HG03060 (cell line): ENCODE measurements around the gene GUCY1A2.

Experiments used
- ATAC-seq: cut with Tn5 transposase; IDR thresholded peaks from one replicate; pipeline ENCODE4 v1.9.1; 2021; ENCODE audit warnings: low read depth, moderate number of reproducible peaks; ENCODE audit not compliant: unreplicated experiment

GUCY1A2 gene

GRCh38 chr11:106761745-106762144 lies 256.5 kb downstream of the GUCY1A2 start:
- no peak for ATAC-seq

DNA sequence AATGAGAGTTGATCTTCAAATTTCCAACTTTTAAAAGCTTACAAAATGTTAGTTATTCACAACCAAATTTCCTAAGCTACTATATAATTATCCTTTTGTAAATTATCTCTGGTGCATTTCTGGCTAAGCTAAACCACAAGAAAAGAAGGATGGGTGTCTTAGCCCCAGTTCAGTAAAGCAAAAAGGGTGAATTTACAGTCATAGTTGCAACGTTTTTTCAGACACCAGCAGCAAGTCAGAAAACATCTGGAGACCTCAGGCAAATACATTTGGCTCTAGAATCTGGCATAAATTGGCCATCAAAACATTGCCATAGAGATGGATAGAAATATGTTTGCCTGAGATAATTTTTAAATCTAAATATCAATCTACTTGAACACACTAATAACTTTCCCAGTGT lies 257.0 kb downstream of the GUCY1A2 start:
- ATAC-seq, result no peak

DNA sequence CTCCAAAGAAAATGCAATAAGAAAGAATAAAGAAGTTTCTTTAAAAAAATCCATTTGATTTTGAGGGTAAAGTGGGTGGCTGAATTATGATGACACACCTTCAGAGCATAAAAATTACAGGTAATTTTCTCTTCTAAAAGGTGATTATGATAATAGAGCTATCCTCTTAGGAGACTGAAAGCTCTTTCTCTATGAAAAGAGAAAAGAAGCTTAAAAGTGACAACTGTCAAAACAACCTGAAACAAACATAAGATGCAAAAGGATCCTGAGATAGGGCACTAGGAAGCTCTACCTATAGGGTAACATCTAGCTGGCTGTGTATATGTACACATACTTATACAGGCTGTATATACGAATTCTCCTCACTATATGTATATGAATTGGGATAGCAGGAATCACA lies 270.2 kb downstream of the GUCY1A2 start:
- ATAC-seq, result no peak

DNA sequence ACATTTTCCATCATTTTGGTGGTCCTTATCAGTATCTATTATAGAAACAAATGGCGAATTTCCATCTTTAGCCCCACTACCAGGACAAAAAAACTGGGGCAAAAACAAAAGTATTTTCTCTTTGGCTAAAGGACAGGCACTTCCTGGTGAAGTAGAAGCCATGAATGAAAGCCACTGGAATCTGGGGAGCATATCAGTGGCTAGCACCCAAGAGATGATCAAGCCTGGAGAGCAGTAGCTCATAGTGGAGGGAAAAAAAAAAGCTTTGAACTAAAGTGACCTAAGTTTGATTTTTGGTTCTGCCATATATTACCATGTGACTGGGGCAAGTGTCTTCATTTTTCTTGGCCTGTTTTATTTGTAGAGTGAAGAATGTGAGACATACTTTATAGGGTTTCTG lies 272.3 kb downstream of the GUCY1A2 start:
- no peak for ATAC-seq

- no peak for ATAC-seq
Observed at GRCh38 chr11:106733635-106734034, 284.6 kb downstream of the GUCY1A2 start.

DNA sequence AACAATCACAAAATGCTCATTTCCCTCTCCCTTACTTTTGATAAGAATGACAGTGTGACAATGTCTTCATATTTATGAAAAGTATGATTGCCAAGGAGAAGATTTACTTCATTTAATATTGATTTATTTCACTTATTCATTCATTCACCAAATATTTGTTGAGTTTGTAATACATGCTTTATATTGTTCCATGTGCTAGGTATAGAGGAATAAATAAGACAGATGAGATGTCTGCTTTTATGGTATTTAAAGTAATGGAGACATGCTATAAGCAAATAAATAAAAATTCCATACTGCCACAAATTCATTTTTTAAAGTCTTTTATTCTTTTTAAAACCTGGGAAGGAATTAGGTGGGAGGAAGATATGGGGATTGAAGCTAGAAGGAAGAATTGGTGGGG lies 289.4 kb downstream of the GUCY1A2 start:
- ATAC-seq, result no peak

DNA sequence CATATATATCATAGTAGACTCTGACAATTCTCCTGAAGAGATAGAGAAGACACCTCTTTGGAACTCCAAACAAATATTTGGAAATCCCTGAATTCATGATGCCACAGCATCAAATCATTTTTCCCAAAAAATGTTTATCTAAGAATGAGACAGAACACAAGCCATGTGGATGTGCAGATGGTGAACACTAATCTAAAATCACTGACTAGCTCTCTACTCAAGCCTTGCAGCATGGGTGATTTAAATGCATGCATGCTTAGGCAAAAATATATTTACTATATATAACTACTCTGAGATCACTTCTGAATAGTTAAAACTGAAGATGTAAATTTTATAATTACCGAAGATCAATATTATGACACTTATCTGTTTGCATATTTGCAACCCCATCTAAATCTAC lies 289.9 kb downstream of the GUCY1A2 start:
- ATAC-seq, result no peak

GRCh38 chr11:106727256-106727655 lies 291.0 kb downstream of the GUCY1A2 start:
- no peak for ATAC-seq

GRCh38 chr11:106724293-106724892 lies 293.9 kb downstream of the GUCY1A2 start:
- no peak for ATAC-seq

- ATAC-seq, result no peak
Observed at GRCh38 chr11:106723071-106723470, 295.2 kb downstream of the GUCY1A2 start.

- no peak for ATAC-seq
Observed at GRCh38 chr11:106717222-106717621, 301.1 kb downstream of the GUCY1A2 start.

DNA sequence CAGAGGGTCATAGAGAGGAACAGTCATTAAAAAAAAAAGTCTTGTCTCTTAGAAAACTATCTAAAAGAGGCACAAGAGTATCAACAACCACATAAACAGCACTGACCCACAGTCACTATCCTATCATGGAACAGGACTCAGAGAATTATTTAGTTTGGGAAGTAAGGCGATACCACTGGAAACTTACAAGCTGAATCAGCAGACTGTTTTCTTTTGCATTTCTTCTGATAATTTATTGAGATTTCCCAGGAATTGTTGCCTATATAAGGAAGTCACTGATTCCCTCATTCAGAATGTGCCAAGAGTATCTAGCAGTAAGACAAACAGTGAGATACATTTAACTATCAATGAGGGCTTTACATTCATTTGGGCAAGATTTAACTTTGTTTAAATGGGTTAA lies 304.1 kb downstream of the GUCY1A2 start:
- no peak for ATAC-seq

DNA sequence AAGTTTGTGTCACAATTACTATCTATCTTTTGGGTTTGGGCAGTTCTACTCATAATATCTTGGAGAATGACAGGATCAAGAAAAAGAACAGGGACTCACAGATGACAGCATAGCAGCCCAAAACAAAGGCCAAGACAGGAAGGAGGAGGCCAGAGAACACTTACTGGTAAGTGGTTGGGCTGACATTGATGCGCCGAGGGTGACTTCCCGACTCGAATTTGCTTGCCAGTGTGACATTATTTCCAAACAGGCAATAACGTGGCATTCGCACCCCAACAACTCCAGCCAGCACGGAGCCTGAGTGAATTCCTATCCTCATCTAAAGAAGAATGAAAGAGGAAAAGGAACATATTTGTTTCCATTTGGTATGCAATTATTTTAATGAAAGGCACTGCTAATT lies 309.9 kb downstream of the GUCY1A2 start:
- ATAC-seq, result no peak

DNA sequence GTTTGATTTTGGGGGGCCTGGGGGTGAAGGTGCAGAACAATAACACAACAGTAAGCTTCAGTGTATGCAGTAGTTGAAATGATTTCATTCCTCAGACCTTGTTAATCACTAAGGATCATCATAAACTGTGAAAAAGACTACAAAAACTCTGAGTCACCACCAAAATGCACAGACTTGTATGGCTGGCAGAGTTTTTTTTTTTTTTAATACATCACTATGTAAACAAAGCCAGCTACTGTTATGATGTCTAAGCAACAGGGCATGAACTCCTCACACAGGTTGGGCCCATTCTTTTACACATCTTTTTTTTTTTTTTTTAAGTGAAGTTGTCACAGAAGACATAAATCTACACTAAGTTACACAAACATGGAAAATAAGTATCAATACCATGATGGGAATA lies 311.9 kb downstream of the GUCY1A2 start:
- no peak for ATAC-seq

DNA sequence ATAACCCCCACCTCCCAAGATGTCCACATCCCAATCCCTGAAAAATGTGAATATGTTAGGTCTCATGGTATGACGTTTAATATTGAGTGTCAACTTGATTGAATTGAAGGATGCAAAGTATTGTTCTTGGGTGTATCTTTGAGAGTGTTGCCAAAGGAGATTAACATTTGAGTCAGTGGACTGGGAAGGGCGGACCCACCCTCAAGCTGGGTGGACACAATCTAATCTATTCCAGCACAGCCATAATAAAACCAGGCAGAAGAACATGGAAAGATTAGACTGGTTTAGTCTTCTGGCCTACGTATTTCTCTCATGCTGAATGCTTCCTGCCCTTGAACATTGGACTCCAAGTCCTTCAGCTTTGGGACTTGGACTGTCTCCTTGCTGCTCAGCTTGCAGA lies 315.5 kb downstream of the GUCY1A2 start:
- ATAC-seq, result no peak

DNA sequence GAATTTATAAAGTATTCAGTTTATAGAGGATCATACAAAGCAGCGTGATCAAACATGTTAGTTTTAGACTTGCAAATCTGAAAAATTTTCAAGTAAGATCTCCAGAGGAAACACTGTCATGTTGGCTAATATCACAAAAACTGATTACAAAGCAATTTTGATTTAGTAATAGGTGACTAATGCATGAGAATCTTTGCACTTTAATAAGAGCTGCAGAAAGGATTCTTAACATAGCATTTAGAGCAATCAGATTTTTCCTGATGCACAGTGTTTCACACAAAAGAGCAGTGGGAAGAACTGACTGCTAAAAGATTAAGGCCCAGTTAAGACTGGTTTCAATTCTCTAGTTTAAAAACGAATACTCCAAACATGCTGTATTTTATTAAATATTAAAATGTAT lies 321.2 kb downstream of the GUCY1A2 start:
- no peak for ATAC-seq

DNA sequence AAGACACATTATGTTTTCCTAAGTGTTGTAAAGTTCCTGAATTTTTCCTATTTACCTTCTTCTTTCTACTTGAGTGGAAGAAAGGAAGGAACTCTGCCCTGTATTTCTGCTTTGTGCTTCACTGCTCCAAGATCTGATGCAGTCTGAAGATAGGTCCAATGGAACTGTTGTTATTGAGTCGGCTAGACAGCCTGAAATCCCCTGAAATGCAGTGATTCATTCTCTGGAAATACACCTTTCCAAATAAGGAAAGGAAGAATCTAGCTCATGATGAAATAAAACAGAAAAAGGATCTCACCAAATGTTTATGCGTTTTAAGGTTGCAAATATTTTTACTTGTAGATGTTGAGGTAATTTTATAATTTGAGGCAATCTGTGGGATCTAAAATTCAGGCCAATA lies 322.8 kb downstream of the GUCY1A2 start:
- no peak for ATAC-seq

- no peak for ATAC-seq
Observed at GRCh38 chr11:106694501-106694900, 323.8 kb downstream of the GUCY1A2 start.

- no peak for ATAC-seq
Observed at GRCh38 chr11:106691807-106692365, 326.4 kb downstream of the GUCY1A2 start.

GRCh38 chr11:106690923-106691322 lies 327.4 kb downstream of the GUCY1A2 start:
- no peak for ATAC-seq

DNA sequence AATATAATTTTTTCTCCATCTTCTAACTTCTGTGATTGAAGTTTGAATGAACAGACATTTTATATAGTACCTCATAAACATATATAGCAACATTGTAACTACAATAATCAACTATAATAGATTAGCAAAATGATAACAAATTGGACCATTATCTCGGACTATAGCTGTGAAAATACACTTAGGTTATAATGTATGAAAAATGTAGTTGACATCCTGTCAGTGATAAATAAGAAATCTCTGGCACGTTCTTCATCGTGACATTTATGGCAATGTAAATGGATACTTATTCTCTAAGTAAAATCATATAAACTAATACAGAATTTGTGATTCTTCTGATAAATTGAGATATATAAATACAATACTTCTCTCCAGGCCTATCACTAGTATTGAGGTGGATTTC lies 333.3 kb downstream of the GUCY1A2 start:
- ATAC-seq, result no peak

- ATAC-seq, result no peak
Observed at GRCh38 chr11:106683435-106683834, 334.8 kb downstream of the GUCY1A2 start.

DNA sequence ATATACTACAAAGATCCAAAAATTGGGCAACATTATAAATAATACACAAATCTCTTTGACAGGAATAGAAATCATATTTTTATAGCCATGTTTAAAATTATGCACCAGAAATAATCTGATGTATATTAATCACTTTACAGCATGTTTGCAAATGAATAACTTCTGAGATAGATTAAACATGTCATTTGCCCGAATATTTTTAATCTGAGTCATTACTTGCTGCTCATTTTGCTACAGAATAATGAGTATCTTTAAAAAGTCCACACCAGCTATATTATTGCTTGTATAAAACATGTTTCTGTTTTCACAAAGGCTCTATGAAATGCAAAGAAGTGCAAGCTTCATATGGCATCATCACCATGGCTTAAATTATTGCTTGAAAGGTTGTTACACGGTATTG lies 336.8 kb downstream of the GUCY1A2 start:
- ATAC-seq, result no peak
